PC-9 (cell line): ENCODE data around the gene TMEM238.

Experiments
- CTCF ChIP-seq: fragments of 200-600 bp; sonication (generic); conservative IDR thresholded peaks from 2 replicates; pipeline ENCODE4 v1.6.1; 2017; ENCODE audit warnings: mixed run types, antibody characterized with exemption, mild to moderate bottlenecking, moderate library complexity
- EZH2 ChIP-seq: fragments of 200-600 bp; sonication (generic); IDR thresholded peaks from 2 replicates; pipeline ENCODE4 v1.8.0; 2017; ENCODE audit warnings: antibody characterized with exemption, low read depth

DNA sequence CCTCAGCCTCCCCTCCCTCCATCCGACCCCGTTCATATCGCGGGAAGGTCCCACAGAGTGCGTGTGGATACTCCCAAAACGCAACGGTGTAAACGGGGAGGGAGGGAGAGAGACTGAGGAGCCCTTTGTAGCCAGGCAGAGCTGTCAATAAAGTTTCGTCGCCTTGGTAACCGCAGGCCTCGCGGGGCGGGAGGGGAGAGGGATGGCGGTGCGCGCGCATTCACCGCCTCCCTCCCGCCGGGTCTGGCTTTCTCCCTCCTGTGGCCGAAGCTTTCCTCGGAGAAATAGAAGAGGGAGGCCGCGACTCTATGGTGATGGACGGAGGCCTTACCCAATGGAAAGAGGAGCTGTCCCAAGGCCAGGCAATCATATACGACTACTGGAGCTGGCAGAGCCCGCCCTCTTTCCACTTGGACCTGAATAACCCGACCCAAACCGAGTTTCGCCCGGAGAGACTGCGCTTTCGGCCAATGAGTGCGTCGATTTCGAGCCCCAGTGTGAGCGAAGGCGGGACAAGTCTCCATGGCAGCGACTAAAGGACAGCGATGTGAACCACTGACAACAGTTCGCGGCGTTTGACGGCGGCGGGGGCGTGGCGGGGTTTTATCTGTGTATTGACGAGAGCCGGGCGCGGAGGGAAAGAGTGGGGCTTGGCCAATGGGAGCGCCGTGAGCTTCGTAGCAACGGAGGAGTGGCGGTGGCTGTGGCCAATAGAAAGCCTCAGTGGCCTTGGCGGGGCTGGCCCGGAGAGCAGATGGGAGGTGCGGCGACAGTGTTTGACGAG lies 44.8 kb downstream of the TMEM238 start, which contains the start of gene KMT5C:
- TF ChIP-seq CTCF (no peak), EZH2 (no peak)
